Dendritic cell treated with granulocyte-macrophage colony-stimulating factor and Interleukin-4, amounts not matched to agents 40 ng/mL and 50 ng/mL, for 4 days (primary cell): ENCODE results near the gene PATE1.
"Not testable (repeated sequence)": the region's sequence is repeated elsewhere in the genome, so short reads cannot be mapped to it uniquely, and the experiment has no call there.

ENCODE experiments used
- H3K27ac Mint-ChIP-seq: one replicate; pipeline ENCODE4 v1.8.0; 2022; ENCODE audit warnings: mild to moderate bottlenecking, mixed read lengths
- H3K27me3 Mint-ChIP-seq: one replicate; pipeline ENCODE4 v1.8.0; 2022; ENCODE audit warnings: mild to moderate bottlenecking, mixed read lengths
- H3K36me3 Mint-ChIP-seq: one replicate; pipeline ENCODE4 v1.8.0; 2022; ENCODE audit warnings: low read depth, mixed read lengths
- H3K4me1 Mint-ChIP-seq: one replicate; pipeline ENCODE4 v1.8.0; 2022; ENCODE audit warnings: low read depth, mixed read lengths
- H3K4me3 Mint-ChIP-seq: one replicate; pipeline ENCODE4 v1.8.0; 2022; ENCODE audit warnings: mild to moderate bottlenecking, moderate library complexity, mixed read lengths
- H3K9me3 Mint-ChIP-seq: one replicate; pipeline ENCODE4 v1.8.0; 2022; ENCODE audit warnings: mixed read lengths
- intact Hi-C: fragments of 100-400 bp; cut with micrococcal nuclease; formaldehyde crosslinking; loops from one replicate; pipeline ENCODE4 v1.15.0; 2022

Gene PATE1, protein sequence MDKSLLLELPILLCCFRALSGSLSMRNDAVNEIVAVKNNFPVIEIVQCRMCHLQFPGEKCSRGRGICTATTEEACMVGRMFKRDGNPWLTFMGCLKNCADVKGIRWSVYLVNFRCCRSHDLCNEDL

DNA sequence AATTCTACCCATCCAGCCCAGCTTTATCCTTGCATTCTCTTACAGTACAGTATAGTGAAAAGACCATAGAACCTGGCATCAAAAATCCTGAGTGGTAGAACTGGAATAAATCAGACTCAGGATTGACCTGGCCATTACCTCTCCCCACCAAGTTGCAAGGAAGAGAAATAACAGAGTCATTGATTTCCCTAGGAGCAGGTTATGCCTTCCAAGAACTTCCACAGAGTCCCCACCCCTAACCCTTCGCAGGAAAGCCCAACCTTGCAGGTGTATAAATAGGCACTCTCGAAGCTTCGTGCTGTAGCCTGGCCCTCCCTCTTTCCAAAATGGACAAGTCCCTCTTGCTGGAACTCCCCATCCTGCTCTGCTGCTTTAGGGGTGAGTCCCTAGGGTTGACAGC, at the start of gene PATE1:
PATE1 (plus strand) TSS at position 301 of the 400 bp plus-strand sequence; CDS start at position 327, 26 bp downstream.
- H3K4me3 Mint-ChIP-seq: no peak within 1 kb of the TSS
- no peaks in the 10 kb centered on the region for H3K4me1 Mint-ChIP-seq
- no peaks in the 10 kb centered on the region for H3K9me3 Mint-ChIP-seq
- intact Hi-C loops: no loop called here
- no peaks in the 10 kb centered on the region for H3K27me3 Mint-ChIP-seq
- H3K36me3 Mint-ChIP-seq: no peaks in the 10 kb centered on the region
- no peak within 1 kb of the TSS for H3K27ac Mint-ChIP-seq

DNA sequence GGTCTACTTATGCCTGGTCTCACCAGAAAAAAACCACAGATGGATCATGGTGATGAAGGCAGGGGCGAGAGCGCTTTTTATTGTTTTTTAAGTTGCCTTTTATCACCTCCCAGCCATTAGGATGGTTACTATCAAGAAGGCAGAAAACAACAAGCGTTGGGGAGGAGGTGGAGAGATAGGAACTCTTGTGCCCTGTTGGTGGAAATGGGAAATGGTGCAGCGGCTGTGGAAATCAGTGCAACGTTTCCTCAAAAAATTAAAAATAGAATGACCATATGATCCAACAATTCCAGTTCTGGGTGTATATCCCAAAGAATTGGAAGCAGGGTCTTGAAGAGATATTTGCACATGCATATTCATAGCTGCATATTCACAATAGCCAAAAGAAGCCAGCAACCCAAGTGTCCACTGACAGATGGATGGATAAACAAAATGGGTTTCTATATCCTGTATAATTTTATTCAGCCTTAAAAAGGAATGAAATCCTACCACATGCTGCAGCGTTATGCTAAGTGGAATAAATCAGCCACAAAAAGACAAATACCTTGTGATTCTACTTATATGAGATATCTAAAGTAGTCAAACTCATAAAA, 45.0 kb upstream of the PATE1 start:
- no peak overlapping the region for H3K27ac Mint-ChIP-seq
- H3K27me3 Mint-ChIP-seq: peaks cover 3% of the 10 kb centered on the region
- intact Hi-C loops: no loop called here
- no peaks in the 10 kb centered on the region for H3K4me1 Mint-ChIP-seq
- H3K9me3 Mint-ChIP-seq: no peaks in the 10 kb centered on the region
- no peak overlapping the region for H3K4me3 Mint-ChIP-seq
- no peaks in the 10 kb centered on the region for H3K36me3 Mint-ChIP-seq

DNA sequence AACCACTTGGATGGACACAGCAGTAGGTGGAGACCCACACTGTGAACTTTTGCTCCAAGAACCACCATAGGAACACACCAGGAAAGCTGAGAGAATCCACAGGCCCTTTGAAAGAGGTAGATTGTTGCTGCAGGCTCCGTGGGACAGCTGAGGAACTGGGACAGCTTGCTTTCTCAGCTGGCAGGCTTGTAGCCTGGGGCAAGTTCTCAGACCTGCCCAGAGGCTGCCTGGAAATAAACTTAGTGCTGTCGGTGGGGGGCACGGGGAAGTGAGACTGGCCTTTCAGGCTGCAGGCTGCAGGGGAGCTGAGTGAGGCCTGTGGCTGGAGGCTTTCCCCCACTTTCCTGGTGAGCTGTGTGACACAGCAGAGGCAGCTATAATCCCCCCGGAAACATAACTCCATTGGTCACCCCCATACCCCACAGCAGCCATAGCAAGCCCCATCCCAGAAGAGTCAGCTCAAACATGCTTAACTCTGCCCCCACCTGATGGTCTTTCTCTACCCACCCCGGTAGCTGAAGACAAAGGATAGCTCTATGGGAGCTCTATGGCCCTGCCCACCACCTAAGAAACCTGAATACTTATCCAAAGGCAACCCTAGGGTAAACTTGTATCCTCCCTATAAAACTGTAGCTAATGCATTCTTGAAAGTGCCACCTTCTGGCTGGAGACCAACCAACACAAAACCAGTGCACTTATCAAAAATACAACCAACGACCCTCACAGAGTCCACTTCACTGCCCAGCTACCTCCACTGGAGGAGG, 44.0 kb upstream of the PATE1 start:
- intact Hi-C loops: no loop called here
- Mint-ChIP-seq H3K4me1 (no peaks in the 10 kb centered on the region), H3K9me3 (no peaks in the 10 kb centered on the region)

DNA sequence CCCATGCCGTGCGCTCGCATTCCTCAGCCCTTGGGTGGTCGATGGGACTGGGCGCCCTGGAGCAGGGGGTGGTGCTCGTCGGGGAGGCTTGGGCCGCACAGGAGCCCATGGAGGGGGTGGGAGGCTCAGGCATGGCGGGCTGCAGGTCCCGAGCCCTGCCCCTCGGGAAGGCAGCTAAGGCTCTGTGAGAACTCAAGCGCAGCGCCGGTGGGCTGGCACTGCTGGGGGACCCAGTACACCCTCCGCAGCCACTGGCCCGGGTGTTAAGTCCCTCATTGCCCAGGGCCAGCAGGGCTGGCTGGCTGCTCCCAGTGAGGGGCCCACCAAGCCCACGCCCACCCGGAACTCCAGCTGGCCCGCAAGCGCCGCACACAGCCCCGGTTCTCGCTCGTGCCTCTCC, 41.4 kb upstream of the PATE1 start:
- H3K27me3 Mint-ChIP-seq, H3K4me3 Mint-ChIP-seq, intact Hi-C loops: not testable (repeated sequence)

More for the DNA sequence above, 44.0 kb upstream of the PATE1 start:
- H3K27me3 Mint-ChIP-seq: peaks cover 3% of the 10 kb centered on the region
- H3K4me3 Mint-ChIP-seq: no peak overlapping the region
- no peaks in the 10 kb centered on the region for H3K36me3 Mint-ChIP-seq
- no peak overlapping the region for H3K27ac Mint-ChIP-seq

DNA sequence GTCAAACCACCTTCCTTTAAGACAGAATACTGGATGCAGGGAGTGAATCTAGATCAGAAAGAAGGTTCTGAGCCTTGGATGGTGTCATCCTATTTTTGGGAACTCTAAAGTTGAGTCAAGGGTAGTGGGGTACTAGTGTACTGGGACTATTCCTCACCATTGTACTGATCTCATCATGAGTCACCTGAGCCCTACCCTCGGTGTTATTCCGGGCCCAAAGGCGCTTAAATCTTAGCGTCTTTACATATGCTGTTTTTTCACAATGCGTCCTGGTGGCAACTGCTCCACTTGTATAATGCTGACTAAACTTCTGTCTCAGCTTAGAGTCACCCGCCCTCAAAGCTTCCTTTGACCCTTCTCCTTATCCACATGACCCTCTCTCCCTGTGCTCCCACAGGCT, 25.3 kb upstream of the PATE1 start:
- H3K27me3 Mint-ChIP-seq: no peaks in the 10 kb centered on the region
- no peak overlapping the region for H3K27ac Mint-ChIP-seq
- intact Hi-C loops: no loop called here
- peaks cover 8% of the 10 kb centered on the region for H3K9me3 Mint-ChIP-seq
- H3K4me1 Mint-ChIP-seq: no peaks in the 10 kb centered on the region
- no peak overlapping the region for H3K4me3 Mint-ChIP-seq
- no peaks in the 10 kb centered on the region for H3K36me3 Mint-ChIP-seq

More for the DNA sequence above, 41.4 kb upstream of the PATE1 start:
- H3K4me1 Mint-ChIP-seq, H3K9me3 Mint-ChIP-seq, H3K36me3 Mint-ChIP-seq, H3K27ac Mint-ChIP-seq: not testable (repeated sequence)

DNA sequence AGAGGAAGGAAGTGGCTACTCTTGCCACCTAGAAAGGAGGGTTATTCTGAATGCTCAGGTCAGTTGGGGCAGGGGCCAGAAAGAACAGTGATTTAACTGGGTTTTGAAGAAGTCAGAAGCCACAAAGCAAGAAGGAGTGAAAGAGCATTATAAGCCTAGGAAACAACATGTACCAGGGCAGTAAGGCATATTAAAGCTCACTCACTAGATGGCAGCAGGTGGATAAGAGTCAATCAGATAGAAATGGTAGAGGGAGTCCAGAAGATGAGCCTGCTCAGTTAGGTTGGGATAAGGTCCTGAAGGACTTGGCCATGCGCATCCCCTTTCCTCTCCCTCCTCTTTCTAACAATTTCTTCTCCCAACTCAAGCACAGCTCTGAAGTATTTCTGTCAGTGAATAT, 22.0 kb upstream of the PATE1 start:
- Mint-ChIP-seq H3K27me3 (no peaks in the 10 kb centered on the region), H3K4me1 (no peaks in the 10 kb centered on the region), H3K4me3 (no peak overlapping the region), H3K27ac (no peak overlapping the region), H3K9me3 (no peaks in the 10 kb centered on the region), H3K36me3 (no peaks in the 10 kb centered on the region)
- intact Hi-C loops: no loop called here

DNA sequence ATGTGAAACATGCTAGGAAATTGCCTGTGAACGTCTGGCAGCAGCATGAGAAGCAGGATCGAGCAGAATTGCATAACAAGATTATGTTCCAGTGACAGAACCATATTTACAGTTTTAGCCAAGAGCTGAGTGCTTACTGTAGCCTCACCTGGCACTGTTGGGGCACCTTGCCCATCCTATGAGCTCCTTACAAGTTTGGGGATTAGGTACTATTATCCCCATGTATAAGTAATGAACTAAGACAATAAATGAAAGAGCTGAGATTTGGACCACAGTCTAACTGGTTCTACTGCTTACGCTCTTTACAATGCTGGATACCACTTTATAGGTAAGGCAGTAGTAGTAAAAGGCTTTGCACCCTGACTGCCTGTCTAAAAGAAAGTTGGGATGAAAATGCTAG, 17.1 kb upstream of the PATE1 start:
- H3K4me1 Mint-ChIP-seq: no peaks in the 10 kb centered on the region
- H3K36me3 Mint-ChIP-seq: no peaks in the 10 kb centered on the region
- no peak overlapping the region for H3K4me3 Mint-ChIP-seq
- H3K27me3 Mint-ChIP-seq: peaks cover 2% of the 10 kb centered on the region
- no peak overlapping the region for H3K27ac Mint-ChIP-seq
- intact Hi-C loops: no loop called here
- no peaks in the 10 kb centered on the region for H3K9me3 Mint-ChIP-seq

DNA sequence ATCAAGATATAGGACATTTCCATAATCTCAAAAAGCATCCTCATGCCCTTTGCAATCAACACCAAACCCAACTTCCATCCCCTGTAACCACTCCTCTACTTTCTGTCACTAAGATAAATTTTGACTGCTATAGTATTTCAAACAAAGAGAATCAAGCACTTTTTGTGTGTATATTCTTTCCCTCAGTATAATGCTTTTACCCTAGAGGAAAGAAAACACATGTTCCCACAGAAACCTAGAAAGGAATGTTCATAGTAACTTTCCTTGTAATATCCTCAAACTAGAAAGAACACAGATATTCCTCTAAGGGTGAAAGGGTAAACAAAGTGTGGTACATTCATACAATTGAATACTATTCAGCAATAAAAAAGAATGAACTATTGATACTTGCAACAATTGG, 5.5 kb upstream of the PATE1 start:
- intact Hi-C loops: no loop called here
- no peaks in the 10 kb centered on the region for H3K4me1 Mint-ChIP-seq
- H3K27me3 Mint-ChIP-seq: peaks cover 1% of the 10 kb centered on the region
- no peak overlapping the region for H3K27ac Mint-ChIP-seq
- no peaks in the 10 kb centered on the region for H3K36me3 Mint-ChIP-seq
- H3K4me3 Mint-ChIP-seq: no peak overlapping the region
- H3K9me3 Mint-ChIP-seq: no peaks in the 10 kb centered on the region

DNA sequence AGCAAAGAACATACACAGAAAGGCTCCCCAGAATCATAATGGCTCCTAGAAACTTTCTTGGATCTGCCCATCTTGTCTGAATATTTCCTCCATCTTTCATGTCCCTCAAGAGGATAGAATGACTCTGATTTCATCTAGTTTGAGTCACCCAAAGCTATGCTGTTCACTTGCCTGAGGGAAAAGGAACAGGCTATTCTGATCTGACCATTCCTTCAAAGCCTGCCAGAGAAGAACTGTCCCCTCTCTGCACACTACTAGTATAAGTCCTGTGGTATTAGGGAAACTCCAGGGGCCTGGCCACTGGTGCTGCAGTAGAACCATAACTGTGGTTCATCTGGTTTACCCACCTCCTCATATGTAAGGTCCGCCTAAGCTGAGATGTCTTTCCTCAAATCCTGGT, 2.4 kb upstream of the PATE1 start:
- intact Hi-C loops: no loop called here
- no peak overlapping the region for H3K27ac Mint-ChIP-seq

DNA sequence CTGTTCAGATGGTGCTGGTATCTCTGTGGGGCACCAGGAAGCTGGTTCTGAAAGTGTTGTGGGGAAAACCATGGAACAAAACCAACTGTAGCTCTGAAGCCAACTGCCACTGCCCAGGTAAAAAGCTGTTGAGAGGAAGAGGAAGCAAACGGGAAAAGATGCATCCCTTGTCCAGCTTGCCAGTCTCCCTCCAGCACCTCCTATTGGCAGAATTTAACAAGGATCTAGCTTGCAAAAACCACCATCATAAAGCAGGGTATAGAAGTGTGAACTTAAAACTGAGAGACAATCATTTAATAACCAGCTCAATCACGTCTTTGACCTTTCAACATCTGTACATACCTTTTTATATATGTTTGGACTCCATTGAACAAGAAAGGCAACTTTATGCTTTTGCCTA, 4.5 kb downstream of the PATE1 start:
- intact Hi-C loops: no loop called here
- Mint-ChIP-seq H3K4me3 (no peak overlapping the region), H3K36me3 (no peaks in the 10 kb centered on the region), H3K9me3 (no peaks in the 10 kb centered on the region), H3K4me1 (no peaks in the 10 kb centered on the region), H3K27ac (no peak overlapping the region), H3K27me3 (no peaks in the 10 kb centered on the region)

More for the DNA sequence above, 2.4 kb upstream of the PATE1 start:
- Mint-ChIP-seq H3K27me3 (no peaks in the 10 kb centered on the region), H3K4me3 (no peak overlapping the region), H3K36me3 (no peaks in the 10 kb centered on the region), H3K4me1 (no peaks in the 10 kb centered on the region), H3K9me3 (no peaks in the 10 kb centered on the region)

DNA sequence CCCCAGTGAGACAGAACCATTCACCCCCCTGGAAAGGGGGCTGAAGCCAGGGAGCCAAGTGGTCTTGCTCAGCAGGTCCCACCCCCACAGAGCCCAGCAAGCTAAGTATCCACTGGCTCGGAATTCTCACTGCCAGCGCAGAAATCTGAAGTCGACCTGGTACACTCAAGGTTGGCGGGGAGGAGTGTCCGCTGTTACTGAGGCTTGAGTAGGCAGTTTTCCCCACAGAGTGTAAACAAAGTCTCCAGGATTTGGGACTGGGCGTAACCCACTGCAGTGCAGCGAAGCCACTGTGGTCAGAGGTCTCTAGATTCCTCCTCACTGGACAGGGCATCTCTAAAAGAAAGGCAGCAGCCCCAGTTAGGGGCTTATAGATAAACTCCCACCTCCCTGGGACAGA, 10.0 kb downstream of the PATE1 start:
- Mint-ChIP-seq H3K4me1 (no peaks in the 10 kb centered on the region), H3K9me3 (no peaks in the 10 kb centered on the region), H3K36me3 (no peaks in the 10 kb centered on the region), H3K4me3 (no peak overlapping the region), H3K27me3 (no peaks in the 10 kb centered on the region), H3K27ac (no peak overlapping the region)
- intact Hi-C loops: no loop called here

DNA sequence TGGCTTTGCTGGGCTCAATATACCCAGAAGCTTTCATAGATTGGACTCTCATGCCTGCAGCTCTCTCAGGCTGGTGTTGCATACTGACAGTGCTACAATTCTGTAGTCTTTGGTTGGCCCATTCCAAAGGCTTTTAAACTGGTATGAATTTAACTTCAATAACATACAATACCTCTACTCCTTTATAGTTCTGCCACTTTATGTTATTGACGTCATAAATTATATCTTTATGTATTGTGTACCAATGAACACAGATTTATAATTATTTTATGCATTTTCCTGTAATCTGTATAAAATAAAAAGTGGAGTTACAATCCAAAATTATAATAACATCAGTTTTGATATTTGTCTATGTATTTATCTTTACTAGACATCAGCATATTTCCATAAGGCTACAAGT, 16.4 kb downstream of the PATE1 start:
- Mint-ChIP-seq H3K4me3 (no peak overlapping the region), H3K27ac (no peak overlapping the region), H3K27me3 (no peaks in the 10 kb centered on the region), H3K36me3 (no peaks in the 10 kb centered on the region), H3K9me3 (no peaks in the 10 kb centered on the region), H3K4me1 (no peaks in the 10 kb centered on the region)
- intact Hi-C loops: no loop called here

DNA sequence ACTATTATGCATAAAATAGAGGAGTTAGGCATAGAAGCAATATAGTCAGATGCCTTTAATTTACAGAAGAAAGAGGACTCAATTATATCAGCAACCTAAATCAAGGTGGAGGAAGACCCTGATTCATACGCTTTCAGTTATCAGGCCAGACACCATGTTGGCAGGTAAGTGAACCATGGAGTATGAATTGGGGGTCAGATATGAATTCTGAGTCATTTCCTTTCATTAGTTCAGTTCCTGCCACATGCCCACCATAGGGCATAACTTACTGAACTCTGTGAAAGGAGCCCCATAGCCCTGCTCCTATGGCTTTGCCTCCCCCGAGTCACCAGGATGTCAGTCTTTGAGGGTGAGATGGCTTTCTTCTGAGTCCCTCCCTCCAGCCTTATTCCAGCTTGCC, 17.4 kb downstream of the PATE1 start:
- Mint-ChIP-seq H3K27me3 (no peaks in the 10 kb centered on the region), H3K4me1 (no peaks in the 10 kb centered on the region), H3K9me3 (no peaks in the 10 kb centered on the region), H3K4me3 (no peak overlapping the region), H3K27ac (no peak overlapping the region), H3K36me3 (no peaks in the 10 kb centered on the region)
- intact Hi-C loops: no loop called here

DNA sequence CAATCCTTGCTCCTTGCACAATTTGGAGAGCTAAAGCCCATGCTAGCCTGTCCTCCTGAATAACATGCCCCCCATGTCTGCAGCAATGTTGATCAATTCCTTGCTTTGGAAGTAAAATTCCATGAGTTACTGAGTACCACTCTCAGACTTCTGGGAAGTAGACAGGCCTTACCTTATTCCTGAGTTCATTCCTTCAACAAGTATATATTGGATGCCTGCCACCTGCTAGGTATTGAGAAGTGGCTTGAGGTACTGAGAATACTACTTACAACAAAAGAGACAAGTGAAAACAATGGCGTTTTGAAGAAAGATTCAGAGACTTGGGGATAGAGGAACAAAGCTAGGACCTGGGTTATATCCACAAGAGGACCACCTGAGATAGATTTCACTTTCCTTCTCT, 20.2 kb downstream of the PATE1 start:
- H3K27ac Mint-ChIP-seq: no peak overlapping the region
- H3K9me3 Mint-ChIP-seq: no peaks in the 10 kb centered on the region
- intact Hi-C loops: no loop called here
- H3K4me3 Mint-ChIP-seq: no peak overlapping the region
- H3K4me1 Mint-ChIP-seq: no peaks in the 10 kb centered on the region
- H3K27me3 Mint-ChIP-seq: no peaks in the 10 kb centered on the region
- H3K36me3 Mint-ChIP-seq: no peaks in the 10 kb centered on the region
